Measurements from ENCODE around the gene HLA-DQA2.
"Not testable (repeated sequence)": the region's sequence is repeated elsewhere in the genome, so short reads cannot be mapped to it uniquely, and the experiment has no call there.

Gene HLA-DQA2

GRCh38 chr6:32744776-32745175 is 3.6 kb downstream of the HLA-DQA2 start:
- no peak for TF ChIP-seq CTCF (IDR thresholded peaks at IDR 0.05)
- Mint-ChIP-seq H3K27me3 (ENCODE audit: low read depth, poor library complexity) (peaks cover 10% of the 10 kb centered on the region), H3K4me1 (no peaks in the 10 kb centered on the region), H3K9me3 (no peaks in the 10 kb centered on the region), H3K4me3 (no peak overlapping the region), H3K27ac (no peak overlapping the region), H3K36me3 (ENCODE audit: low read depth) (no peaks in the 10 kb centered on the region)
- DNase-seq, result no peak

- H3K27ac Mint-ChIP-seq; DNase-seq; H3K9me3 Mint-ChIP-seq; H3K27me3 Mint-ChIP-seq (ENCODE audit: low read depth, poor library complexity); H3K4me1 Mint-ChIP-seq; H3K36me3 Mint-ChIP-seq (ENCODE audit: low read depth); H3K4me3 Mint-ChIP-seq: not testable (repeated sequence)
These were observed 4.5 kb downstream of the HLA-DQA2 start for GRCh38 chr6:32745649-32746048.

GRCh38 chr6:32752580-32752979 is 11.4 kb downstream of the HLA-DQA2 start:
- no peaks in the 10 kb centered on the region for H3K4me1 Mint-ChIP-seq

GRCh38 chr6:32759669-32760068 is 18.5 kb downstream of the HLA-DQA2 start:
- H3K27me3 Mint-ChIP-seq (ENCODE audit: low read depth, poor library complexity), result peaks cover 36% of the 10 kb centered on the region
- no peaks in the 10 kb centered on the region for H3K36me3 Mint-ChIP-seq (ENCODE audit: low read depth)
- no peak for TF ChIP-seq CTCF (IDR thresholded peaks at IDR 0.05)
- H3K4me1 Mint-ChIP-seq, result no peaks in the 10 kb centered on the region
- H3K4me3 Mint-ChIP-seq, result no peak overlapping the region
- H3K27ac Mint-ChIP-seq, result no peak overlapping the region
- no peaks in the 10 kb centered on the region for H3K9me3 Mint-ChIP-seq
- no peak for DNase-seq

More at GRCh38 chr6:32752580-32752979, 11.4 kb downstream of the HLA-DQA2 start:
- Mint-ChIP-seq H3K36me3 (ENCODE audit: low read depth) (no peaks in the 10 kb centered on the region), H3K4me3 (no peak overlapping the region), H3K9me3 (no peaks in the 10 kb centered on the region), H3K27ac (no peak overlapping the region), H3K27me3 (ENCODE audit: low read depth, poor library complexity) (peaks cover 17% of the 10 kb centered on the region)
- no peak for DNase-seq
- TF ChIP-seq CTCF (IDR thresholded peaks at IDR 0.05), result no peak

GRCh38 chr6:32761072-32761471 is 19.9 kb downstream of the HLA-DQA2 start:
- DNase-seq, result no peak
- no peak for TF ChIP-seq CTCF (IDR thresholded peaks at IDR 0.05)

GRCh38 chr6:32761548-32761947 is 20.4 kb downstream of the HLA-DQA2 start:
- H3K9me3 Mint-ChIP-seq, result no peaks in the 10 kb centered on the region
- no peaks in the 10 kb centered on the region for H3K4me1 Mint-ChIP-seq
- H3K36me3 Mint-ChIP-seq (ENCODE audit: low read depth), result no peaks in the 10 kb centered on the region
- H3K27me3 Mint-ChIP-seq (ENCODE audit: low read depth, poor library complexity), result peaks cover 30% of the 10 kb centered on the region
- H3K27ac Mint-ChIP-seq, result no peak overlapping the region
- DNase-seq, result no peak
- TF ChIP-seq CTCF (IDR thresholded peaks at IDR 0.05), result no peak
- no peak overlapping the region for H3K4me3 Mint-ChIP-seq

More at GRCh38 chr6:32761072-32761471, 19.9 kb downstream of the HLA-DQA2 start:
- H3K36me3 Mint-ChIP-seq (ENCODE audit: low read depth), result no peaks in the 10 kb centered on the region
- peaks cover 30% of the 10 kb centered on the region for H3K27me3 Mint-ChIP-seq (ENCODE audit: low read depth, poor library complexity)
- H3K27ac Mint-ChIP-seq, result no peak overlapping the region
- no peak overlapping the region for H3K4me3 Mint-ChIP-seq
- H3K9me3 Mint-ChIP-seq, result no peaks in the 10 kb centered on the region
- H3K4me1 Mint-ChIP-seq, result no peaks in the 10 kb centered on the region
